GM12875 (cell line): ENCODE results near the gene GARIN3.

Experiments used
- H3K4me3 ChIP-seq: one replicate; pipeline ENCODE4 v1.5.1; 2011; ENCODE audit warnings: low read depth, low read length, control low read depth
- TF ChIP-seq, protein P1 (sequence below): IDR thresholded peaks from 2 replicates; pipeline ENCODE4 v1.5.1; 2011; ENCODE audit warnings: low read depth, mild to moderate bottlenecking, control low read depth, inconsistent platforms, low read length, moderate library complexity, borderline replicate concordance; ENCODE audit not compliant: insufficient read depth

Gene GARIN3

DNA sequence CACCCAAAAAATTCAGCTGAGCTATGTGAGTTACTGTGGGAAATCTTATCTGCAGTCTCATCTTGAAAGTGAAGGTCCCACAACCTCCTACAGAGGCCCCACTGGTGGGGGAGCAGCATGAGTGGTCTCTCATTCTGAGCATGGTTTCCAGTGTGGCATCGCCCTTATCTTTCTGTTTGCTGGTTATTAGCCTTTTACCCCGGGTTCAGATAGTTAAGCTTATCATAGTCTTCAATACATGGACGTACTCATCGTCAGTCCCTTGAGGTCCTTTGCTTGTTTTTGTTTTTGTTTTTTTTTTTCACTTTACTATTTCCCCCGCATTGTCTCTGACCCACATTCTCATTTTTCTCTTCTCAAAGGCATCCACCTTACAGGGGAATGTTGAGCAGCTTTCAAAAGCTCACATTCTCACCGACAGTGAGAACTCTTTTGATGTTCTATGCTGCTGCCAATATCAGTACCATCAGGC is 49.5 kb downstream of the GARIN3 start:
- TF ChIP-seq, protein P1, sequence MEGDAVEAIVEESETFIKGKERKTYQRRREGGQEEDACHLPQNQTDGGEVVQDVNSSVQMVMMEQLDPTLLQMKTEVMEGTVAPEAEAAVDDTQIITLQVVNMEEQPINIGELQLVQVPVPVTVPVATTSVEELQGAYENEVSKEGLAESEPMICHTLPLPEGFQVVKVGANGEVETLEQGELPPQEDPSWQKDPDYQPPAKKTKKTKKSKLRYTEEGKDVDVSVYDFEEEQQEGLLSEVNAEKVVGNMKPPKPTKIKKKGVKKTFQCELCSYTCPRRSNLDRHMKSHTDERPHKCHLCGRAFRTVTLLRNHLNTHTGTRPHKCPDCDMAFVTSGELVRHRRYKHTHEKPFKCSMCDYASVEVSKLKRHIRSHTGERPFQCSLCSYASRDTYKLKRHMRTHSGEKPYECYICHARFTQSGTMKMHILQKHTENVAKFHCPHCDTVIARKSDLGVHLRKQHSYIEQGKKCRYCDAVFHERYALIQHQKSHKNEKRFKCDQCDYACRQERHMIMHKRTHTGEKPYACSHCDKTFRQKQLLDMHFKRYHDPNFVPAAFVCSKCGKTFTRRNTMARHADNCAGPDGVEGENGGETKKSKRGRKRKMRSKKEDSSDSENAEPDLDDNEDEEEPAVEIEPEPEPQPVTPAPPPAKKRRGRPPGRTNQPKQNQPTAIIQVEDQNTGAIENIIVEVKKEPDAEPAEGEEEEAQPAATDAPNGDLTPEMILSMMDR, result no peak
- no peak overlapping the region for H3K4me3 ChIP-seq

DNA sequence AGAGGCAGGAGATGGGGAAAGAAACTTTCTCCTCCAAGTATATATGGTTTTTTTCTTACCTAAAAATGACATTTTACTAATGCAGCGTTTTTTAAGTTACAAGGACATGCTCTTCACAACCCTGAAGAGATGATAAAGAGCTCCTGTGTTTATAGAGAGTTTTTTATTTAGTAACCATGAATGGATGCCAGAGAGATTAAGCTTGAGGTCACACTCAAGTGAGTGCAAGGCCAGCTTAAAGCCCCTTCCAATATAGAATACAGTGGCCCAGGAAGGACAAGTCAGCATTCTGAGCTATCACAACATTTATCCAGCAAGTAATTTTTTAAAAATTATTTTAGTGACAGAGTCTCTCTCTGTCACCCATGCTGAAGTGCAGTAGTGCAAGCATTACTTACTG is 50.6 kb downstream of the GARIN3 start:
- H3K4me3 ChIP-seq, result no peak overlapping the region
- TF ChIP-seq, protein P1, result no peak

DNA sequence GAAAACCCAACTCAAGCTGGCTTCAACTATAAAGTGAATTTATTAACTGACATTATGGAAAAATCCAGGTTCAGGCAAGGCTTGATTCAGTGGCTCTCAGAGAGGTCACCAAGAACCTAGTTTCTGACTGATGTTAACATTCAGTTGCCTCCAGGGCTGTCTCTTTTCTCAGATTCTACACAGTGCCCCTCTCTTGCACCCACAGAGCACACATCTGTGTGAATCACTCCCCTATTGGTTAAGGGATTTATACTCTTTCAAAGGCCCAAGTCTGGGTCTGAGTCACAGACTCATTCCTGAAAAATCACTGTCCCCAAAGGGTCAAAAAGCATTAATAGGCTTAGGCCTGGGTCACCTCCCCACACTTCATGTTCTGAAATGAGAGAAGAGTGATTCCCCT is 51.1 kb downstream of the GARIN3 start:
- TF ChIP-seq, protein P1, result no peak

GRCh38 chr5:157113002-157113401 is 53.1 kb downstream of the GARIN3 start:
- H3K4me3 ChIP-seq, result no peak overlapping the region
- TF ChIP-seq, protein P1, result no peak

More for the DNA sequence above, 51.1 kb downstream of the GARIN3 start:
- no peak overlapping the region for H3K4me3 ChIP-seq
